ENCODE measurements around the gene TEX30.

Gene TEX30

DNA sequence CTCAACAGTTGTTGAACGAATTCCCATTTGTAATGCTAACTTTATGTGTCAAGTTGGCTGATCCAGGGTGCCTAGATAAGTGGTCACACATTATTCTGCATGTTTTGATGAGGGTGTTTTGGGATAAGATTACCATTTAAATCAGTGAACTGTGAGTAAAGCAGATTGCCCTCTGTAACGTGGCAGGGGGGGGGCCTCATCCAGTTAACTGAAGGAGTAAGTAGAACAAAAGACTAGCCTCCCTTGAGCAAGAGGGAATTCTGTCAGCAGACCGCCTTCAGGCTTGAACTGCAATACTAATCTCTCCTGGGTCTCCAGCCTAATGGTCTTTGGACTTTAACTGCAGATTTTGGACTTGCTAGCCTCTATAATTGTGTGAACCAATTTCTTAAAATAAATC is 4.2 kb upstream of the TEX30 start:
- no peak overlapping the region for H3K4ac ChIP-seq (ENCODE audit: low read depth, low read length)
- no peak overlapping the region for H3K4me3 ChIP-seq (ENCODE audit: low read depth, low read length)
- H2BK120ac ChIP-seq (ENCODE audit: insufficient read depth, low read length, poor library complexity) = no peak overlapping the region
- DNase-seq = no peak
- H2BK5ac ChIP-seq (ENCODE audit: low read depth, low read length, poor library complexity) = no peak overlapping the region
- H2BK12ac ChIP-seq (ENCODE audit: low read length) = no peak overlapping the region
- H3K79me1 ChIP-seq (ENCODE audit: low read length) = peaks cover 10% of the 10 kb centered on the region
- H3K4me1 ChIP-seq (ENCODE audit: control insufficient read depth in 1 of 2, insufficient read depth in 2 of 2, low read length in 2 of 2) = peaks cover 6% of the 10 kb centered on the region in 2 experiments
- H3K23ac ChIP-seq (ENCODE audit: low read length) = no peak overlapping the region
- no peak overlapping the region for H3K4me2 ChIP-seq (ENCODE audit: low read length)
- H3K27me3 ChIP-seq (ENCODE audit: insufficient read depth, low read length) = no peaks in the 10 kb centered on the region
- no peak overlapping the region for H4K8ac ChIP-seq (ENCODE audit: low read depth, low read length)
- no peak overlapping the region for H3K14ac ChIP-seq (ENCODE audit: low read length)
- no peak overlapping the region for H3K18ac ChIP-seq (ENCODE audit: low read length)
- peaks cover 8% of the 10 kb centered on the region for H3K9me3 ChIP-seq (ENCODE audit: insufficient read depth, low read depth, low read length)
- no peak overlapping the region for H4K12ac ChIP-seq (ENCODE audit: low read depth, low read length)
- H3K27ac ChIP-seq (ENCODE audit: low read depth, low read length) = no peak overlapping the region
- H3K36me3 ChIP-seq (ENCODE audit: control insufficient read depth in 1 of 2, insufficient read depth in 2 of 2, low read length in 2 of 2) = no peaks in the 10 kb centered on the region
- no peak overlapping the region for H4K91ac ChIP-seq (ENCODE audit: low read depth, low read length)
- no peak overlapping the region for H2AFZ ChIP-seq (ENCODE audit: insufficient read depth, low read length, poor library complexity)
- H3K9ac ChIP-seq (ENCODE audit: low read length) = no peak overlapping the region
- no peak overlapping the region for H2AK5ac ChIP-seq (ENCODE audit: low read length)
- H3K79me2 ChIP-seq (ENCODE audit: control insufficient read depth, insufficient read depth, low read length, poor library complexity) = peaks cover 4% of the 10 kb centered on the region
- no CpG with 5 or more reads among the region's 3 CpGs for WGBS (ENCODE audit: extremely low coverage, insufficient coverage, insufficient read length)

DNA sequence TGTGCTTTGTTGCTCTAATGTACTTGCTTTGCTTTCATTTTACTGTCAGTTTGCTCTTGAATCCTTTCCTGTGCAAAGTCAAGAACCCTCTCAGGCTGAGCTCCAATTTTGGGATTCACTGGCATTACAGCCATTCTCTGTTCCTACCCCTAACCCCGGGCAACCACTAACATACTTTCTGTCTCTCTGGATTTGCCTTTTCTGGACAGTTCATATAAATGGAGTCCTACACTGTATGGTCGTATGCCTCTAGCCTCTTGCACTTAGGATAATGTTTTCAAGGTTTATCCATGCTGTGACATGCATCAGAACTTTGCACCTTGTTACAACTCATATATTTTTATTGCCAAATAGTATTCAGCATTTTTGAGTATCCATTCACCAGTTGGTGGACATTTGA is 2.7 kb upstream of the TEX30 start:
- H2BK120ac ChIP-seq (ENCODE audit: insufficient read depth, low read length, poor library complexity) = no peak overlapping the region
- no peak overlapping the region for H2AFZ ChIP-seq (ENCODE audit: insufficient read depth, low read length, poor library complexity)
- no peak overlapping the region for H4K8ac ChIP-seq (ENCODE audit: low read depth, low read length)
- no peak for DNase-seq
- no peak overlapping the region for H2AK5ac ChIP-seq (ENCODE audit: low read length)
- no peaks in the 10 kb centered on the region for H3K27me3 ChIP-seq (ENCODE audit: insufficient read depth, low read length)
- H4K91ac ChIP-seq (ENCODE audit: low read depth, low read length) = no peak overlapping the region
- no peak overlapping the region for H2BK5ac ChIP-seq (ENCODE audit: low read depth, low read length, poor library complexity)
- H3K4ac ChIP-seq (ENCODE audit: low read depth, low read length) = no peak overlapping the region
- H3K18ac ChIP-seq (ENCODE audit: low read length) = no peak overlapping the region
- no peak overlapping the region for H2BK12ac ChIP-seq (ENCODE audit: low read length)
- no peak overlapping the region for H3K23ac ChIP-seq (ENCODE audit: low read length)
- H3K4me2 ChIP-seq (ENCODE audit: low read length) = no peak overlapping the region
- peaks cover 7 to 8% of the 10 kb centered on the region in 2 experiments for H3K4me1 ChIP-seq (ENCODE audit: control insufficient read depth in 1 of 2, insufficient read depth in 2 of 2, low read length in 2 of 2)
- WGBS (ENCODE audit: extremely low coverage, insufficient coverage, insufficient read length) = no CpG with 5 or more reads among the region's 2 CpGs
- no peaks in the 10 kb centered on the region for H3K36me3 ChIP-seq (ENCODE audit: control insufficient read depth in 1 of 2, insufficient read depth in 2 of 2, low read length in 2 of 2)
- no peak overlapping the region for H3K4me3 ChIP-seq (ENCODE audit: low read depth, low read length)
- no peak overlapping the region for H3K9ac ChIP-seq (ENCODE audit: low read length)
- no peak overlapping the region for H3K27ac ChIP-seq (ENCODE audit: low read depth, low read length)
- peaks cover 10% of the 10 kb centered on the region for H3K79me1 ChIP-seq (ENCODE audit: low read length)
- peaks cover 3% of the 10 kb centered on the region for H3K9me3 ChIP-seq (ENCODE audit: insufficient read depth, low read depth, low read length)
- H4K12ac ChIP-seq (ENCODE audit: low read depth, low read length) = no peak overlapping the region
- H3K14ac ChIP-seq (ENCODE audit: low read length) = no peak overlapping the region
- H3K79me2 ChIP-seq (ENCODE audit: control insufficient read depth, insufficient read depth, low read length, poor library complexity) = peaks cover 4% of the 10 kb centered on the region

DNA sequence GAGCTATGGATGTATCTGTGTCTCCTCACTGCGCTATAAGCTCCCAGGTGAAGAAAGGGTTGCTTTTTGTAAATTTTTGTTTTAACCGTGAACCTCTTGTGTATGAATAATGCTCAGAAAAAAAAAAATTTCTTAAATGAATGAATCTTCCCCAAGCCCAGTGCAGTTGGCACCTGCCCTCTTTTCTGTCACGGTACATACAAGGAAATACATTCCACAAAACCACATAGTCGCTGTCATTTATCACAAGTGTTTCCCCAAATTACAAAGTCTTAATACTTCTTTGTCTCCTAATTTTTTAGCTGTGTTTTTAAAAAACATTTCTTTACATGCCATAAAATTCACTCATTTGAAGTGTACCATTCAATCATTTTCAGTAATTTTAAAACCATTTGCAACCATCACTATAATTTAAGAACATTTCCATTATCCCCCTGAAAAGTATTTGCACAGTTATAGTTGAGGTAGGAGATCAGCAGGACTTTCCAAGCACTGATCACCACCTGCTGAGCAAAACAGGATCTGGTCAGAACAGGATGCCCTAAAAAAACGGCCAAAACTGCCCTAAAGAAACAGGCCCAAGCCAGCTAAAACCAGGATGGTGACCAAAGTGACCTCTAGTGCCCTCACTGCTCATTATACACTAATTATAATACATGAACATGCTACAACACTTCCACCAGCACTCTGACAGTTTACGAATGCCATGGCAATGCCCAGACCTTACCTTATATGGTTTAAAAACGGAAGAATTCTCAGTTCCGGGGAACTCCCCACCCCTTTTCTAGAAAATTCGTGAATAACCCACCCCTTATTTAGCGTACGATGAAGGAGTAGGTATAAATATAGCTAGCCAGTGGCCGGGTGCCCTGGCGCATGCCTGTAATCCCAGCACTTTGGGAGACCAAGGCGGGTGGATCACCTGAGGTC is 1.3 kb upstream of the TEX30 start:
- H2BK5ac ChIP-seq (ENCODE audit: low read depth, low read length, poor library complexity) = no peak overlapping the region
- H2AK5ac ChIP-seq (ENCODE audit: low read length) = no peak overlapping the region
- no peak overlapping the region for H3K27ac ChIP-seq (ENCODE audit: low read depth, low read length)
- H2AFZ ChIP-seq (ENCODE audit: insufficient read depth, low read length, poor library complexity) = peak overlapping the region; percentile 75
- H3K9me3 ChIP-seq (ENCODE audit: insufficient read depth, low read depth, low read length) = peaks cover 3% of the 10 kb centered on the region
- no peak overlapping the region for H4K91ac ChIP-seq (ENCODE audit: low read depth, low read length)
- H3K4ac ChIP-seq (ENCODE audit: low read depth, low read length) = no peak overlapping the region
- peaks cover 10% of the 10 kb centered on the region for H3K79me1 ChIP-seq (ENCODE audit: low read length)
- H4K8ac ChIP-seq (ENCODE audit: low read depth, low read length) = peak overlapping the region; percentile 98
- H3K4me3 ChIP-seq (ENCODE audit: low read depth, low read length) = no peak overlapping the region
- no peak for DNase-seq
- no peaks in the 10 kb centered on the region for H3K36me3 ChIP-seq (ENCODE audit: control insufficient read depth in 1 of 2, insufficient read depth in 2 of 2, low read length in 2 of 2)
- no peak overlapping the region for H3K14ac ChIP-seq (ENCODE audit: low read length)
- H2BK12ac ChIP-seq (ENCODE audit: low read length) = no peak overlapping the region
- H3K4me2 ChIP-seq (ENCODE audit: low read length) = no peak overlapping the region
- peaks cover 4% of the 10 kb centered on the region for H3K79me2 ChIP-seq (ENCODE audit: control insufficient read depth, insufficient read depth, low read length, poor library complexity)
- peak overlapping the region; percentile 65 for H4K12ac ChIP-seq (ENCODE audit: low read depth, low read length)
- H3K9ac ChIP-seq (ENCODE audit: low read length) = no peak overlapping the region
- H3K23ac ChIP-seq (ENCODE audit: low read length) = no peak overlapping the region
- H3K4me1 ChIP-seq (ENCODE audit: control insufficient read depth in 1 of 2, insufficient read depth in 2 of 2, low read length in 2 of 2) = peaks cover 7 to 8% of the 10 kb centered on the region in 2 experiments
- no peak overlapping the region for H2BK120ac ChIP-seq (ENCODE audit: insufficient read depth, low read length, poor library complexity)
- WGBS (ENCODE audit: extremely low coverage, insufficient coverage, insufficient read length) = no CpG with 5 or more reads among the region's 14 CpGs
- H3K27me3 ChIP-seq (ENCODE audit: insufficient read depth, low read length) = no peaks in the 10 kb centered on the region
- H3K18ac ChIP-seq (ENCODE audit: low read length) = no peak overlapping the region

DNA sequence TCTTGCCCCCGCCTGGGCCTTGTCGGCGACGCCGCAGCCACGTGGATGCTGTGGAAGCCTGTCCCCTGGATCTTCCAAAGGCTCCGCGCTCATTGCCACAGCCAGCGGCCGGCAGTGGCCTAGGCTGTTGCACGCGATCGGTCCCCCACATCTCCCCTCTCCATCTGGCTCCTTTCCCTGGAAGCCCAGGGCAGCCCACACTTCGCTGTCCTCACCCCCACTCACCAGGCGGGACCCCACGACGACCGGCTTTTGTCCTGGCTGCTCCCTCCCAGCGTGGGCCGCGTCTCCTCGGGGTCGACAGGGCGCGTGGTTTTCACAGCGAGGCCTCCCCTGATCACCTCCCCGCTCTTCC is 605 bp upstream of the TEX30 start:
- H3K9me3 ChIP-seq (ENCODE audit: insufficient read depth, low read depth, low read length) = peaks cover 3% of the 10 kb centered on the region
- H3K4me1 ChIP-seq (ENCODE audit: control insufficient read depth in 1 of 2, insufficient read depth in 2 of 2, low read length in 2 of 2) = peaks cover 7 to 8% of the 10 kb centered on the region in 2 experiments
- H3K9ac ChIP-seq (ENCODE audit: low read length) = no peak overlapping the region
- peaks cover 10% of the 10 kb centered on the region for H3K79me1 ChIP-seq (ENCODE audit: low read length)
- peak overlapping the region; percentile 22 for H2AK5ac ChIP-seq (ENCODE audit: low read length)
- H2AFZ ChIP-seq (ENCODE audit: insufficient read depth, low read length, poor library complexity) = peak overlapping the region; percentile 75
- H4K91ac ChIP-seq (ENCODE audit: low read depth, low read length) = peak overlapping the region; percentile 44
- no peak overlapping the region for H3K4ac ChIP-seq (ENCODE audit: low read depth, low read length)
- H3K4me3 ChIP-seq (ENCODE audit: low read depth, low read length) = no peak overlapping the region
- no peak overlapping the region for H2BK12ac ChIP-seq (ENCODE audit: low read length)
- H3K18ac ChIP-seq (ENCODE audit: low read length) = no peak overlapping the region
- no peak overlapping the region for H2BK120ac ChIP-seq (ENCODE audit: insufficient read depth, low read length, poor library complexity)
- no peak for DNase-seq
- peak overlapping the region; percentile 89 for H3K4me2 ChIP-seq (ENCODE audit: low read length)
- H3K79me2 ChIP-seq (ENCODE audit: control insufficient read depth, insufficient read depth, low read length, poor library complexity) = peaks cover 4% of the 10 kb centered on the region
- peak overlapping the region; percentile 65 for H4K12ac ChIP-seq (ENCODE audit: low read depth, low read length)
- WGBS (ENCODE audit: extremely low coverage, insufficient coverage, insufficient read length) = no CpG with 5 or more reads among the region's 27 CpGs
- H2BK5ac ChIP-seq (ENCODE audit: low read depth, low read length, poor library complexity) = no peak overlapping the region
- H4K8ac ChIP-seq (ENCODE audit: low read depth, low read length) = peak overlapping the region; percentile 98
- H3K27ac ChIP-seq (ENCODE audit: low read depth, low read length) = no peak overlapping the region
- no peak overlapping the region for H3K23ac ChIP-seq (ENCODE audit: low read length)
- H3K14ac ChIP-seq (ENCODE audit: low read length) = no peak overlapping the region
- no peaks in the 10 kb centered on the region for H3K36me3 ChIP-seq (ENCODE audit: control insufficient read depth in 1 of 2, insufficient read depth in 2 of 2, low read length in 2 of 2)
- no peaks in the 10 kb centered on the region for H3K27me3 ChIP-seq (ENCODE audit: insufficient read depth, low read length)
